Activated T-helper 9 cell treated with anti-CD3 and anti-CD28 coated beads, Interleukin-2, amount 50 U/mL, for 16 hours (primary cell): Measurements from ENCODE around the gene CDC45.

Experiments
- DNase-seq: peaks from one replicate; pipeline ENCODE4 v3.0.0-alpha.2; 2020; ENCODE audit warnings: low read depth

CDC45 gene

GRCh38 chr22:19496324-19496630 is 16.6 kb downstream of the CDC45 start:
- no peak for DNase-seq

GRCh38 chr22:19497245-19497644 is 17.5 kb downstream of the CDC45 start:
- no peak for DNase-seq

- no peak for DNase-seq
These were observed 18.6 kb downstream of the CDC45 start for GRCh38 chr22:19498154-19498865.

GRCh38 chr22:19498866-19499190 is 19.1 kb downstream of the CDC45 start:
- DNase-seq: no peak

GRCh38 chr22:19499236-19499879 is 19.6 kb downstream of the CDC45 start:
- no peak for DNase-seq

GRCh38 chr22:19499880-19500242 is 20.1 kb downstream of the CDC45 start:
- DNase-seq: no peak

GRCh38 chr22:19501897-19502447 is 22.3 kb downstream of the CDC45 start:
- DNase-seq: no peak

- DNase-seq: no peak
These were observed 23.6 kb downstream of the CDC45 start for GRCh38 chr22:19503367-19503766.

- no peak for DNase-seq
These were observed 24.1 kb downstream of the CDC45 start for GRCh38 chr22:19503869-19504268.

GRCh38 chr22:19504900-19505734 is 25.4 kb downstream of the CDC45 start:
- no peak for DNase-seq

- DNase-seq: no peak
These were observed 26.0 kb downstream of the CDC45 start for GRCh38 chr22:19505735-19506126.

GRCh38 chr22:19506212-19506611 is 26.5 kb downstream of the CDC45 start:
- DNase-seq: no peak

- DNase-seq: no peak
These were observed 27.8 kb downstream of the CDC45 start for GRCh38 chr22:19507534-19507861.

GRCh38 chr22:19508024-19508776 is 28.5 kb downstream of the CDC45 start:
- DNase-seq: no peak

- no peak for DNase-seq
These were observed 29.5 kb downstream of the CDC45 start for GRCh38 chr22:19509191-19509590.

GRCh38 chr22:19509923-19510322 is 30.2 kb downstream of the CDC45 start:
- no peak for DNase-seq

GRCh38 chr22:19510919-19511341 is 31.2 kb downstream of the CDC45 start:
- DNase-seq: no peak

- DNase-seq: no peak
These were observed 34.1 kb downstream of the CDC45 start for GRCh38 chr22:19513823-19514222.

GRCh38 chr22:19514831-19515565 is 35.3 kb downstream of the CDC45 start:
- no peak for DNase-seq

GRCh38 chr22:19515654-19516377 is 36.1 kb downstream of the CDC45 start:
- no peak for DNase-seq
